WERI-Rb-1 (cell line): ENCODE results near the gene TMEM207.

Experiments
- DNase-seq: peaks from one replicate; pipeline ENCODE4 v3.0.0-alpha.2; 2020
- H3K27ac ChIP-seq: fragments of 250-450 bp; sonication (Bioruptor Pico); 2 replicates; pipeline ENCODE4 v1.5.1; 2020; ENCODE audit warnings: mild to moderate bottlenecking, moderate library complexity
- H3K27me3 ChIP-seq: fragments of 250-450 bp; sonication (Bioruptor Pico); 2 replicates; pipeline ENCODE4 v1.5.1; 2021; ENCODE audit warnings: mild to moderate bottlenecking, low read depth, moderate library complexity; ENCODE audit not compliant: insufficient read depth, severe bottlenecking
- H3K36me3 ChIP-seq: fragments of 250-450 bp; sonication (Bioruptor Pico); 2 replicates; pipeline ENCODE4 v1.5.1; 2020; ENCODE audit warnings: mild to moderate bottlenecking, moderate library complexity
- H3K4me3 ChIP-seq: 2 replicates; pipeline ENCODE4 v1.5.1; 2011; ENCODE audit warnings: low read depth, mild to moderate bottlenecking, control low read depth, low read length
- H3K9me3 ChIP-seq: fragments of 250-450 bp; sonication (Bioruptor Pico); 2 replicates; pipeline ENCODE4 v1.5.1; 2021; ENCODE audit warnings: mild to moderate bottlenecking, moderate library complexity; ENCODE audit not compliant: severe bottlenecking
- TF ChIP-seq, protein P1 (sequence below): IDR thresholded peaks from 2 replicates; pipeline ENCODE4 v1.5.1; 2011; ENCODE audit warnings: low read depth, mild to moderate bottlenecking, control low read depth, inconsistent platforms, low read length

The TMEM207 gene

DNA sequence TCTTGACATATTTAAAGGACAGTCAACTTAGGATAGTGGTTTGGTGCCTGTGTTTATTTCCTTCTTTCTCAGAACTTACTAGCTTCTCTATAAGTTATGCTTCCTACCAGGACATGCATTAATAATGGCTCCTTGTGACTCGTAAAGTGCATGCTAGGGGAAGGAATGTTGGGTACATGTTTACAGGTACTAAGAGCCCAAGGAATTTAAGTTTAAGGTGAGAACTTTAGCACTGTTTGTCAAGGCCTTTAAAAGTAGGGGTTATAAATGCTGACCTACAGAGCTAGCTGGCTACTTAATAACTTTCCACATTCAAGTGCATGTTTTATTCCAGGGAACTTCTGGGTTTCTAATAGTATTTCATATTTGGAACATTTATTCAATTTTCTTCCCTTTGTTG lies at the start of gene TMEM207:
Gene TMEM207, minus strand, starts transcription at position 101 of the 400 bp plus-strand sequence. Its CDS starts 92 bp downstream, at position 9.
- TF ChIP-seq, protein P1, sequence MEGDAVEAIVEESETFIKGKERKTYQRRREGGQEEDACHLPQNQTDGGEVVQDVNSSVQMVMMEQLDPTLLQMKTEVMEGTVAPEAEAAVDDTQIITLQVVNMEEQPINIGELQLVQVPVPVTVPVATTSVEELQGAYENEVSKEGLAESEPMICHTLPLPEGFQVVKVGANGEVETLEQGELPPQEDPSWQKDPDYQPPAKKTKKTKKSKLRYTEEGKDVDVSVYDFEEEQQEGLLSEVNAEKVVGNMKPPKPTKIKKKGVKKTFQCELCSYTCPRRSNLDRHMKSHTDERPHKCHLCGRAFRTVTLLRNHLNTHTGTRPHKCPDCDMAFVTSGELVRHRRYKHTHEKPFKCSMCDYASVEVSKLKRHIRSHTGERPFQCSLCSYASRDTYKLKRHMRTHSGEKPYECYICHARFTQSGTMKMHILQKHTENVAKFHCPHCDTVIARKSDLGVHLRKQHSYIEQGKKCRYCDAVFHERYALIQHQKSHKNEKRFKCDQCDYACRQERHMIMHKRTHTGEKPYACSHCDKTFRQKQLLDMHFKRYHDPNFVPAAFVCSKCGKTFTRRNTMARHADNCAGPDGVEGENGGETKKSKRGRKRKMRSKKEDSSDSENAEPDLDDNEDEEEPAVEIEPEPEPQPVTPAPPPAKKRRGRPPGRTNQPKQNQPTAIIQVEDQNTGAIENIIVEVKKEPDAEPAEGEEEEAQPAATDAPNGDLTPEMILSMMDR, result no peak
- Histone ChIP-seq H3K27ac (no peak within 1 kb of the TSS), H3K9me3 (no peaks in the 10 kb centered on the region), H3K4me3 (no peak within 1 kb of the TSS), H3K36me3 (no peaks in the 10 kb centered on the region), H3K27me3 (no peaks in the 10 kb centered on the region)
- DNase-seq, result no peak

DNA sequence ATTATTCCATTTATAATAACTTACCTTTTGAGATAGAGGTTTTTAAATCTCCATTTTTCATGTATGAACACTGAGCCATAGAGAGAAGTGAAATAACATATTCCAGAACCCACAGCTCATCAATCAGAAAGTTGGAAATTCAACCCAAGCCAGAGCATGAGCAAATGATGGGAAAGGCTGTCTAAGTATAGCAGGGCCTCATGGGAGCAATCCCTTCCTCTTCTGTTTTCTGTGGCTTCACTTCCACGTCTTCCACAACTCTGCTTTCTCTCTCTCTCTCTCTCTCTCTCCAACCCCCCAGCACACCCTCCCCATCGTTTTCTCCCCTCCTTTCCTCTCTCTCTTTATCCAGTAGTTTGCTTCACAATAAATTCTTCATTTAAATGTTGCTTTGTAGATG lies 49.4 kb upstream of the TMEM207 start:
- TF ChIP-seq, protein P1, result no peak
- no peaks in the 10 kb centered on the region for H3K9me3 ChIP-seq
- H3K27me3 ChIP-seq, result no peaks in the 10 kb centered on the region
- H3K36me3 ChIP-seq, result no peaks in the 10 kb centered on the region
- H3K4me3 ChIP-seq, result no peak overlapping the region
- H3K27ac ChIP-seq, result no peak overlapping the region
- DNase-seq, result no peak

DNA sequence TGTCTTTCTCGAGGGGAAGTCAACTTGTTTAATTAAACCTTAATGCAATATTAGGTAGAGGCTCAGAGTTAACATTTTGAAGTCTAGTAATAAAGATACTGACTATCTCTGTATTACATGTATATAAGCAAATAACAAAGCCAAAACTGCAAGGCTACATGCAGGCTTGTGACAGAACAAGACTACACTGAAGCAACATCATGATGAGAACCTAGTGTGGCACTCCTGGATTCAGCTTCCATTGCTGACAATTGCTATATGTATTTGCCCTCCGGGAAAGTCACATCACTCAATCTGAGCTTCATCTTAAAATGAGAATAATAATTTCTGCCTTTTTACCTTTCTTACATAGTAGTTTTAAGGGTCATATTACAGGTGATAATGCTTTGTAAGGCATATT lies 48.6 kb upstream of the TMEM207 start:
- Histone ChIP-seq H3K9me3 (no peaks in the 10 kb centered on the region), H3K27me3 (no peaks in the 10 kb centered on the region), H3K4me3 (no peak overlapping the region), H3K36me3 (no peaks in the 10 kb centered on the region), H3K27ac (no peak overlapping the region)
- DNase-seq, result no peak
- TF ChIP-seq, protein P1, result no peak

DNA sequence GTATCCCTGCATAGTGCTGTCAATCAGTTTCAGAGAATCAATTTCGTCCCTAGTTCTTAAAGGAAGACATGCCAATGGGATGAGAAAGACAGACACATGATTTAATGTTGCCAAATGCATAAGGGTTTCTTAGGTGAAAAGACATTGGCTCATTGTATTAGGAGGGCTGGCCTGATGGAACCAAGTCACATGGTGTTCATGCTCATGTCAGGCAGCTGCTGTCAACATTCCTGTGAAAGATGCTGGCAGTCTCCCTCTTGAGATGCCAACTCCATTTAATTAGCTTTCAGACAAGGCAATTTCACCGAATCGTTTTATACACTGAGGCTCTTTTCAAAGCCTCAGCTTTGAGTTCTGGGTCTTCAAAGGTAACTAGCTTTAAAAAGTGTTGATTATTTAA lies 48.1 kb upstream of the TMEM207 start:
- TF ChIP-seq, protein P1, result no peak
- Histone ChIP-seq H3K27me3 (no peaks in the 10 kb centered on the region), H3K27ac (no peak overlapping the region), H3K9me3 (no peaks in the 10 kb centered on the region), H3K36me3 (no peaks in the 10 kb centered on the region), H3K4me3 (no peak overlapping the region)
- DNase-seq, result no peak

DNA sequence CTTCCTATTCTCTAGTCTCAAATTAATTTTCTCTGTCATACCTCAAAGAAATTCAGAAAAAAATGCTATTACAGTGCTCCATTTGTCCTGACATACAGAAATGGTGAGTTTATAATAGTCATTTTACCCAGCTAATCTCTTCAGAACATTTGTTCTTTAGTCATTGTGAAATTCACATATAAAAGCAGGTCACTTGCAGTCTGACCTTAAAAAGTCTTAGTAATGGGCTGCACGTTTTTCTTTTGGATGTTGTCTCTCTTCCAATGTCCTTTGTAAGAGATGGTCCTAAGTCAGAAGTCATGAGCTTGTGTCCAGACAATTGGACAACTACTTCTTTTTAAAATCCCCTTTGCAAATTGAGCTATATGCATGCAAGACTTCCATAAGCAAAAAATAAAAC lies 47.2 kb upstream of the TMEM207 start:
- no peak overlapping the region for H3K4me3 ChIP-seq
- no peak for DNase-seq
- TF ChIP-seq, protein P1, result no peak
- H3K27me3 ChIP-seq, result no peaks in the 10 kb centered on the region
- H3K9me3 ChIP-seq, result no peaks in the 10 kb centered on the region
- H3K27ac ChIP-seq, result no peak overlapping the region
- no peaks in the 10 kb centered on the region for H3K36me3 ChIP-seq

DNA sequence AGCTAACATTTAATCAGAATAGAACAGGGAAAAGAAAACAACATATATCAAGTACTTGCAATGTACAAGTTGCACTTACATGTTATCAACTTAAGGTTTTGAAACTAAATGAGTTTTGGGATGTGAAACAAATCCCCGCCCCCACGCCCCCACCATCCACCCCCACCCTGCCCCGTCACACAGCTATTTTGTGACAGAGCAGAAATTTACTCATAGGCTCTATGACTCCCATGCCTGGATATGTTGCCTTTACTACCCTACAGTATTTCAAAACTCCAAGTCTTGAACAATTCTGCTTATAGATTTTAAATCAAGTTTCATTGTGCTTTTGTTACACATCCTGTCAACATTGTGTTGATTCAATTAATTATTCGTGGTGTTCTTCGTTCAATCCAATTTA lies 46.1 kb upstream of the TMEM207 start:
- DNase-seq, result no peak

More for the DNA sequence above, 46.1 kb upstream of the TMEM207 start:
- Histone ChIP-seq H3K9me3 (no peaks in the 10 kb centered on the region), H3K27me3 (no peaks in the 10 kb centered on the region), H3K36me3 (no peaks in the 10 kb centered on the region), H3K27ac (no peak overlapping the region), H3K4me3 (no peak overlapping the region)
- TF ChIP-seq, protein P1, result no peak
